Muscle layer of duodenum (tissue), 2 donors: Measurements from ENCODE around the gene GMDS.

Experiments
- H3K27ac ChIP-seq: one replicate; pipeline ENCODE4 v1.7.0; 2013; ENCODE audit warnings: mild to moderate bottlenecking, low read length
- H3K27me3 ChIP-seq: one replicate; pipeline ENCODE4 v1.7.0; 2013; ENCODE audit warnings: low read depth, mild to moderate bottlenecking, control low read depth, low read length
- H3K36me3 ChIP-seq, 2 donors: one replicate each; pipeline ENCODE4 v1.7.0; 2013; ENCODE audit warnings: low read length in 2 of 2, control low read depth in 1 of 2, mild to moderate bottlenecking in 1 of 2; ENCODE audit not compliant: insufficient read depth in 2 of 2, control insufficient read depth in 1 of 2
- H3K4me1 ChIP-seq, 2 donors: one replicate each; pipeline ENCODE4 v1.7.0; 2013; ENCODE audit warnings: low read length in 2 of 2, mild to moderate bottlenecking in 2 of 2, control low read depth in 1 of 2, moderate library complexity in 1 of 2; ENCODE audit not compliant: insufficient read depth in 2 of 2, control insufficient read depth in 1 of 2
- H3K4me3 ChIP-seq, 2 donors: one replicate each; pipeline ENCODE4 v1.7.0; 2013; ENCODE audit warnings: low read length in 2 of 2, low read depth in 1 of 2, mild to moderate bottlenecking in 1 of 2
- H3K9me3 ChIP-seq, 2 donors: one replicate each; pipeline ENCODE4 v1.7.0; 2013; ENCODE audit warnings: low read length in 2 of 2, control low read depth in 1 of 2, mild to moderate bottlenecking in 1 of 2; ENCODE audit not compliant: control insufficient read depth in 1 of 2
- donor health status: healthy.

GMDS gene

GRCh38 chr6:1601158-1602048, 644.0 kb downstream of the GMDS start:
- Histone ChIP-seq H3K27me3 (peaks cover 71% of the 10 kb centered on the region), H3K4me3 (no peak overlapping the region), H3K4me1 (peaks cover 0 to 25% of the 10 kb centered on the region in 2 donors), H3K36me3 (no peaks in the 10 kb centered on the region), H3K9me3 (no peaks in the 10 kb centered on the region), H3K27ac (no peak overlapping the region)

- Histone ChIP-seq H3K27me3 (peaks cover 69% of the 10 kb centered on the region), H3K9me3 (no peaks in the 10 kb centered on the region), H3K36me3 (no peaks in the 10 kb centered on the region), H3K4me1 (peaks cover 3 to 26% of the 10 kb centered on the region in 2 donors), H3K27ac (no peak overlapping the region), H3K4me3 (no peak overlapping the region)
Observed at GRCh38 chr6:1600764-1601157, 644.6 kb downstream of the GMDS start.

- H3K4me3 ChIP-seq = no peak overlapping the region
- peaks cover 3 to 20% of the 10 kb centered on the region in 2 donors for H3K4me1 ChIP-seq
- no peaks in the 10 kb centered on the region for H3K9me3 ChIP-seq
- peaks cover 69% of the 10 kb centered on the region for H3K27me3 ChIP-seq
- no peaks in the 10 kb centered on the region for H3K36me3 ChIP-seq
- no peak overlapping the region for H3K27ac ChIP-seq
Observed at GRCh38 chr6:1600063-1600763, 645.2 kb downstream of the GMDS start.

- peaks cover 3 to 13% of the 10 kb centered on the region in 2 donors for H3K4me1 ChIP-seq
- H3K27ac ChIP-seq = no peak overlapping the region
- no peak overlapping the region for H3K4me3 ChIP-seq
- H3K9me3 ChIP-seq = no peaks in the 10 kb centered on the region
- peaks cover 62% of the 10 kb centered on the region for H3K27me3 ChIP-seq
- no peaks in the 10 kb centered on the region for H3K36me3 ChIP-seq
Observed at GRCh38 chr6:1599469-1599868, 645.9 kb downstream of the GMDS start.

GRCh38 chr6:1598886-1599285, 646.5 kb downstream of the GMDS start:
- no peaks in the 10 kb centered on the region for H3K36me3 ChIP-seq
- peaks cover 3 to 7% of the 10 kb centered on the region in 2 donors for H3K4me1 ChIP-seq
- no peaks in the 10 kb centered on the region for H3K9me3 ChIP-seq
- H3K27ac ChIP-seq = no peak overlapping the region
- H3K27me3 ChIP-seq = peaks cover 61% of the 10 kb centered on the region
- no peak overlapping the region for H3K4me3 ChIP-seq

- Histone ChIP-seq H3K27ac (no peak overlapping the region), H3K9me3 (no peaks in the 10 kb centered on the region), H3K4me1 (peaks cover 3 to 7% of the 10 kb centered on the region in 2 donors), H3K36me3 (no peaks in the 10 kb centered on the region), H3K4me3 (no peak overlapping the region), H3K27me3 (peaks cover 57% of the 10 kb centered on the region)
Observed at GRCh38 chr6:1598433-1598832, 647.0 kb downstream of the GMDS start.

GRCh38 chr6:1597924-1598323, 647.5 kb downstream of the GMDS start:
- Histone ChIP-seq H3K27me3 (peaks cover 53% of the 10 kb centered on the region), H3K36me3 (no peaks in the 10 kb centered on the region), H3K27ac (no peak overlapping the region), H3K4me3 (no peak overlapping the region), H3K4me1 (peaks cover 3 to 7% of the 10 kb centered on the region in 2 donors), H3K9me3 (no peaks in the 10 kb centered on the region)

GRCh38 chr6:1597121-1597744, 648.2 kb downstream of the GMDS start:
- Histone ChIP-seq H3K36me3 (no peaks in the 10 kb centered on the region), H3K27ac (no peak overlapping the region), H3K4me1 (peaks cover 3 to 7% of the 10 kb centered on the region in 2 donors), H3K9me3 (no peaks in the 10 kb centered on the region), H3K4me3 (no peak overlapping the region), H3K27me3 (peaks cover 48% of the 10 kb centered on the region)

GRCh38 chr6:1596088-1596852, 649.1 kb downstream of the GMDS start:
- H3K4me3 ChIP-seq = peak overlapping the region; percentile 37 to 48

GRCh38 chr6:1595271-1596087, 649.9 kb downstream of the GMDS start:
- H3K36me3 ChIP-seq = no peaks in the 10 kb centered on the region
- peaks cover 30% of the 10 kb centered on the region for H3K27me3 ChIP-seq
- peaks cover 3 to 4% of the 10 kb centered on the region in 2 donors for H3K4me1 ChIP-seq
- H3K9me3 ChIP-seq = no peaks in the 10 kb centered on the region
- H3K4me3 ChIP-seq = peak overlapping the region; percentile 37 to 48
- no peak overlapping the region for H3K27ac ChIP-seq

More at GRCh38 chr6:1596088-1596852, 649.1 kb downstream of the GMDS start:
- Histone ChIP-seq H3K9me3 (no peaks in the 10 kb centered on the region), H3K27me3 (peaks cover 38% of the 10 kb centered on the region), H3K36me3 (no peaks in the 10 kb centered on the region), H3K4me1 (peaks cover 3 to 7% of the 10 kb centered on the region in 2 donors), H3K27ac (no peak overlapping the region)
